ENCODE measurements around the gene NFATC2IP. TPM values are rescaled to one million over a fixed set of nuclear protein-coding genes. Genes with fewer than 3 reads are reported as not detected.
"Not testable (repeated sequence)": the region's sequence is repeated elsewhere in the genome, so short reads cannot be mapped to it uniquely, and the experiment has no call there.

Gene NFATC2IP
- total and polyA plus RNA-seq, 5 donors from 2014 or later, result 22.9 to 96.2 (median 25.2) TPM

GRCh38 chr16:28975158-28975599, 24.4 kb downstream of the NFATC2IP start:
- ATAC-seq (ENCODE audit: low read depth in 2 of 2), result no peak
- H3K4me1 Mint-ChIP-seq, result peaks cover 12 to 45% (median 26%) of the 10 kb centered on the region in 4 donors
- no peaks in the 10 kb centered on the region for H3K9me3 Mint-ChIP-seq
- H3K4me1 ChIP-seq (ENCODE audit: control insufficient read depth, insufficient read depth, low read length, poor library complexity, severe bottlenecking), result peaks cover 26% of the 10 kb centered on the region
- peaks cover 8% of the 10 kb centered on the region for H3K36me3 Mint-ChIP-seq
- peaks cover 9% of the 10 kb centered on the region for H3K36me3 ChIP-seq (ENCODE audit: control insufficient read depth, insufficient read depth, low read length)
- H3K27ac Mint-ChIP-seq, result peak overlapping the region; percentile 69 to 98 (median 87)
- DNase-seq, result no peak
- no peaks in the 10 kb centered on the region for H3K27me3 Mint-ChIP-seq
- no peaks in the 10 kb centered on the region for H3K9me3 ChIP-seq (ENCODE audit: control insufficient read depth in 2 of 2, low read length in 2 of 2)
- H3K27ac ChIP-seq (ENCODE audit: insufficient read depth, low read length, poor library complexity, severe bottlenecking), result peak overlapping the region; percentile 60
- peak overlapping the region; percentile 96 to 99 (median 98) for H3K4me3 Mint-ChIP-seq
- H3K27me3 ChIP-seq (ENCODE audit: control insufficient read depth, insufficient read depth, low read length), result no peaks in the 10 kb centered on the region
- H3K4me3 ChIP-seq (ENCODE audit: low read depth, low read length), result peak overlapping the region; percentile 62

- Histone ChIP-seq H3K27me3 (ENCODE audit: control insufficient read depth, insufficient read depth, low read length) (no peaks in the 10 kb centered on the region), H3K4me1 (ENCODE audit: control insufficient read depth, insufficient read depth, low read length, poor library complexity, severe bottlenecking) (peaks cover 31% of the 10 kb centered on the region), H3K27ac (ENCODE audit: insufficient read depth, low read length, poor library complexity, severe bottlenecking) (no peak overlapping the region), H3K4me3 (ENCODE audit: low read depth, low read length) (no peak overlapping the region), H3K9me3 (ENCODE audit: control insufficient read depth in 2 of 2, low read length in 2 of 2) (peaks cover 0 to 6% of the 10 kb centered on the region in 2 experiments), H3K36me3 (ENCODE audit: control insufficient read depth, insufficient read depth, low read length) (peaks cover 22% of the 10 kb centered on the region)
- peak overlapping the region; percentile 59 to 91 (median 71) for H3K27ac Mint-ChIP-seq
- peaks cover 20% of the 10 kb centered on the region for H3K36me3 Mint-ChIP-seq
- peak overlapping the region; percentile 36 to 96 (median 72) for H3K4me3 Mint-ChIP-seq
- ATAC-seq (ENCODE audit: low read depth in 2 of 2) (no peak), DNase-seq (peak in 2 of 3 donors; percentile 45 to 46)
- H3K27me3 Mint-ChIP-seq, result no peaks in the 10 kb centered on the region
- no peaks in the 10 kb centered on the region for H3K9me3 Mint-ChIP-seq
- peaks cover 12 to 55% (median 30%) of the 10 kb centered on the region in 4 donors for H3K4me1 Mint-ChIP-seq
Observed at GRCh38 chr16:28977703-28978662, 27.2 kb downstream of the NFATC2IP start.

- H3K9me3 ChIP-seq (ENCODE audit: control insufficient read depth in 2 of 2, low read length in 2 of 2); DNase-seq; H3K9me3 Mint-ChIP-seq; H3K27ac Mint-ChIP-seq; H3K4me3 ChIP-seq (ENCODE audit: low read depth, low read length); H3K27me3 ChIP-seq (ENCODE audit: control insufficient read depth, insufficient read depth, low read length); H3K27me3 Mint-ChIP-seq; ATAC-seq (ENCODE audit: low read depth in 2 of 2); H3K27ac ChIP-seq (ENCODE audit: insufficient read depth, low read length, poor library complexity, severe bottlenecking): not testable (repeated sequence)
- H3K4me1 Mint-ChIP-seq, result peaks cover 4 to 58% (median 36%) of the 10 kb centered on the region in 4 donors
- peaks cover 38% of the 10 kb centered on the region for H3K4me1 ChIP-seq (ENCODE audit: control insufficient read depth, insufficient read depth, low read length, poor library complexity, severe bottlenecking)
- peaks cover 31% of the 10 kb centered on the region for H3K36me3 Mint-ChIP-seq
- H3K4me3 Mint-ChIP-seq, result peak overlapping the region in 2 of 4 donors; percentile 7 to 24
- H3K36me3 ChIP-seq (ENCODE audit: control insufficient read depth, insufficient read depth, low read length), result peaks cover 22% of the 10 kb centered on the region
Observed at GRCh38 chr16:28980330-28980729, 29.6 kb downstream of the NFATC2IP start.

GRCh38 chr16:28980929-28981328, 30.2 kb downstream of the NFATC2IP start:
- DNase-seq (no peak), ATAC-seq (ENCODE audit: low read depth in 2 of 2) (no peak)
- H3K9me3 ChIP-seq (ENCODE audit: control insufficient read depth in 2 of 2, low read length in 2 of 2), result peaks cover 0 to 6% of the 10 kb centered on the region in 2 experiments
- Mint-ChIP-seq H3K27ac (peak overlapping the region in 1 of 3 donors; percentile 48), H3K4me1 (peaks cover 4 to 57% (median 30%) of the 10 kb centered on the region in 4 donors), H3K4me3 (peak overlapping the region in 1 of 4 donors; percentile 24), H3K9me3 (peaks cover 0 to 1% (median 0%) of the 10 kb centered on the region in 7 donors), H3K36me3 (peaks cover 31% of the 10 kb centered on the region), H3K27me3 (no peaks in the 10 kb centered on the region)
- peaks cover 37% of the 10 kb centered on the region for H3K4me1 ChIP-seq (ENCODE audit: control insufficient read depth, insufficient read depth, low read length, poor library complexity, severe bottlenecking)
- no peaks in the 10 kb centered on the region for H3K27me3 ChIP-seq (ENCODE audit: control insufficient read depth, insufficient read depth, low read length)
- H3K4me3 ChIP-seq (ENCODE audit: low read depth, low read length), result no peak overlapping the region
- H3K27ac ChIP-seq (ENCODE audit: insufficient read depth, low read length, poor library complexity, severe bottlenecking), result no peak overlapping the region
- H3K36me3 ChIP-seq (ENCODE audit: control insufficient read depth, insufficient read depth, low read length), result peaks cover 22% of the 10 kb centered on the region

- peaks cover 31% of the 10 kb centered on the region for H3K36me3 Mint-ChIP-seq
- H3K9me3 Mint-ChIP-seq, result peaks cover 0 to 1% (median 0%) of the 10 kb centered on the region in 7 donors
Observed at GRCh38 chr16:28981517-28981916, 30.8 kb downstream of the NFATC2IP start.

GRCh38 chr16:28982418-28982817, 31.7 kb downstream of the NFATC2IP start:
- Mint-ChIP-seq H3K36me3 (peaks cover 37% of the 10 kb centered on the region), H3K9me3 (peaks cover 0 to 5% (median 1%) of the 10 kb centered on the region in 7 donors), H3K27ac (peak overlapping the region in 1 of 3 donors; percentile 20), H3K4me1 (peaks cover 9 to 51% (median 27%) of the 10 kb centered on the region in 4 donors), H3K27me3 (peaks cover 5% of the 10 kb centered on the region), H3K4me3 (peak overlapping the region in 2 of 4 donors; percentile 73 to 78)
- peaks cover 0 to 6% of the 10 kb centered on the region in 2 experiments for H3K9me3 ChIP-seq (ENCODE audit: control insufficient read depth in 2 of 2, low read length in 2 of 2)
- H3K4me3 ChIP-seq (ENCODE audit: low read depth, low read length), result no peak overlapping the region
- DNase-seq (no peak), ATAC-seq (ENCODE audit: low read depth in 2 of 2) (no peak)
- no peak overlapping the region for H3K27ac ChIP-seq (ENCODE audit: insufficient read depth, low read length, poor library complexity, severe bottlenecking)
- H3K27me3 ChIP-seq (ENCODE audit: control insufficient read depth, insufficient read depth, low read length), result no peaks in the 10 kb centered on the region
- peaks cover 30% of the 10 kb centered on the region for H3K36me3 ChIP-seq (ENCODE audit: control insufficient read depth, insufficient read depth, low read length)
- H3K4me1 ChIP-seq (ENCODE audit: control insufficient read depth, insufficient read depth, low read length, poor library complexity, severe bottlenecking), result peaks cover 48% of the 10 kb centered on the region

More at GRCh38 chr16:28981517-28981916, 30.8 kb downstream of the NFATC2IP start:
- H3K27me3 ChIP-seq (ENCODE audit: control insufficient read depth, insufficient read depth, low read length), result no peaks in the 10 kb centered on the region
- Mint-ChIP-seq H3K27ac (no peak overlapping the region), H3K4me3 (peak overlapping the region in 1 of 4 donors; percentile 24), H3K27me3 (no peaks in the 10 kb centered on the region), H3K4me1 (peaks cover 4 to 51% (median 24%) of the 10 kb centered on the region in 4 donors)
- no peak overlapping the region for H3K27ac ChIP-seq (ENCODE audit: insufficient read depth, low read length, poor library complexity, severe bottlenecking)
- ATAC-seq (ENCODE audit: low read depth in 2 of 2) (no peak), DNase-seq (peak in 1 of 3 donors; percentile 49)
- H3K36me3 ChIP-seq (ENCODE audit: control insufficient read depth, insufficient read depth, low read length), result peaks cover 22% of the 10 kb centered on the region
- H3K9me3 ChIP-seq (ENCODE audit: control insufficient read depth in 2 of 2, low read length in 2 of 2), result peaks cover 0 to 6% of the 10 kb centered on the region in 2 experiments
- H3K4me1 ChIP-seq (ENCODE audit: control insufficient read depth, insufficient read depth, low read length, poor library complexity, severe bottlenecking), result peaks cover 42% of the 10 kb centered on the region
- H3K4me3 ChIP-seq (ENCODE audit: low read depth, low read length), result no peak overlapping the region

- peaks cover 0 to 7% (median 1%) of the 10 kb centered on the region in 7 donors for H3K9me3 Mint-ChIP-seq
- ATAC-seq (ENCODE audit: low read depth in 2 of 2) (no peak), DNase-seq (no peak)
- Histone ChIP-seq H3K36me3 (ENCODE audit: control insufficient read depth, insufficient read depth, low read length) (peaks cover 30% of the 10 kb centered on the region), H3K9me3 (ENCODE audit: control insufficient read depth in 2 of 2, low read length in 2 of 2) (peaks cover 0 to 6% of the 10 kb centered on the region in 2 experiments), H3K27me3 (ENCODE audit: control insufficient read depth, insufficient read depth, low read length) (no peaks in the 10 kb centered on the region), H3K4me1 (ENCODE audit: control insufficient read depth, insufficient read depth, low read length, poor library complexity, severe bottlenecking) (peaks cover 48% of the 10 kb centered on the region), H3K4me3 (ENCODE audit: low read depth, low read length) (no peak overlapping the region), H3K27ac (ENCODE audit: insufficient read depth, low read length, poor library complexity, severe bottlenecking) (no peak overlapping the region)
- peak overlapping the region in 2 of 3 donors; percentile 89 to 94 for H3K27ac Mint-ChIP-seq
- H3K4me3 Mint-ChIP-seq, result peak overlapping the region in 3 of 4 donors; percentile 73 to 99 (median 78)
- peaks cover 5% of the 10 kb centered on the region for H3K27me3 Mint-ChIP-seq
- H3K36me3 Mint-ChIP-seq, result peaks cover 39% of the 10 kb centered on the region
- H3K4me1 Mint-ChIP-seq, result peaks cover 10 to 51% (median 27%) of the 10 kb centered on the region in 4 donors
Observed at GRCh38 chr16:28982949-28983348, 32.2 kb downstream of the NFATC2IP start.

Measured in CD4-positive, CD25-positive, alpha-beta regulatory T cell (primary cell).